Stimulated activated CD8-positive, alpha-beta memory T cell treated with anti-CD3 and anti-CD28 coated beads, Interleukin-4, amount 100 ng/mL, for 4 hours (primary cell): ENCODE measurements around the gene CSTF1.

Experiments used
- DNase-seq, 2 donors: peaks; one replicate each; pipeline ENCODE4 v3.0.0-alpha.2; 2020; ENCODE audit warnings: low read depth in 2 of 2, low spot score in 1 of 2

Gene CSTF1

GRCh38 chr20:56426926-56427325, 34.5 kb downstream of the CSTF1 start:
- DNase-seq: no peak

GRCh38 chr20:56427797-56428196, 35.4 kb downstream of the CSTF1 start:
- no peak for DNase-seq

- DNase-seq: no peak
These were observed 36.0 kb downstream of the CSTF1 start for GRCh38 chr20:56428410-56428809.

- no peak for DNase-seq
These were observed 36.4 kb downstream of the CSTF1 start for GRCh38 chr20:56428881-56429280.

GRCh38 chr20:56429502-56429901, 37.1 kb downstream of the CSTF1 start:
- DNase-seq: peak; percentile 32 to 55

- no peak for DNase-seq
These were observed 37.5 kb downstream of the CSTF1 start for GRCh38 chr20:56429941-56430340.

- no peak for DNase-seq
These were observed 38.0 kb downstream of the CSTF1 start for GRCh38 chr20:56430461-56430860.

- no peak for DNase-seq
These were observed 38.5 kb downstream of the CSTF1 start for GRCh38 chr20:56430957-56431356.

- no peak for DNase-seq
These were observed 39.0 kb downstream of the CSTF1 start for GRCh38 chr20:56431471-56431870.

- no peak for DNase-seq
These were observed 40.9 kb downstream of the CSTF1 start for GRCh38 chr20:56433221-56433879.

GRCh38 chr20:56433880-56434255, 41.4 kb downstream of the CSTF1 start:
- no peak for DNase-seq

GRCh38 chr20:56437196-56437960, 44.9 kb downstream of the CSTF1 start:
- DNase-seq: no peak

- DNase-seq: no peak
These were observed 45.8 kb downstream of the CSTF1 start for GRCh38 chr20:56438284-56438683.

GRCh38 chr20:56439771-56440291, 47.4 kb downstream of the CSTF1 start:
- DNase-seq: no peak

GRCh38 chr20:56440346-56441007, 48.0 kb downstream of the CSTF1 start:
- DNase-seq: peak; percentile 33 to 50

- no peak for DNase-seq
These were observed 50.2 kb downstream of the CSTF1 start for GRCh38 chr20:56442389-56443365.

GRCh38 chr20:56443654-56444540, 51.5 kb downstream of the CSTF1 start:
- no peak for DNase-seq

GRCh38 chr20:56445130-56445529, 52.7 kb downstream of the CSTF1 start:
- DNase-seq: no peak

- no peak for DNase-seq
These were observed 53.1 kb downstream of the CSTF1 start for GRCh38 chr20:56445540-56445939.

- DNase-seq: no peak
These were observed 54.8 kb downstream of the CSTF1 start for GRCh38 chr20:56447227-56447626.
